OCI-LY7 (cell line): Measurements from ENCODE around the gene DRG2. TPM values are rescaled to one million over a fixed set of nuclear protein-coding genes. Genes with fewer than 3 reads are reported as not detected.

Experiments
- BruUV-seq: library from RNA; stranded (reverse); fragments of 400-500 nt; replicated peaks from 2 replicates; lab custom pipeline; 2021; lab: Mats Ljungman, UMichigan
- CTCF ChIA-PET: fragments of 300-600 bp; sonication (Branson Sonifier 250); formaldehyde crosslinking; loops from one replicate; lab custom pipeline; 2022; ENCODE audit warnings: antibody characterized with exemption; ENCODE audit not compliant: unreplicated experiment; lab: Charles Lee
- POLR2A ChIA-PET: fragments of 300-600 bp; sonication (Branson Sonifier 250); formaldehyde crosslinking; loops from one replicate; lab custom pipeline; 2022; ENCODE audit warnings: antibody characterized with exemption; lab: Charles Lee
- DNase-seq: peaks from one replicate; pipeline ENCODE4 v3.0.0-alpha.2; 2015; ENCODE audit warnings: low spot score
- H2AFZ ChIP-seq: fragments of 200-600 bp; sonication (generic), shearing (Covaris generic); 2 replicates; pipeline ENCODE4 v1.6.1; 2014; ENCODE audit warnings: mild to moderate bottlenecking, antibody characterized with exemption, low read length, moderate library complexity
- H3K27ac ChIP-seq: fragments of 200-600 bp; sonication (generic); 2 replicates; pipeline ENCODE4 v1.5.1; 2014; ENCODE audit warnings: mixed run types, low read depth, mild to moderate bottlenecking, moderate library complexity, low read length, inconsistent platforms; ENCODE audit not compliant: poor library complexity, severe bottlenecking
- H3K36me3 ChIP-seq: fragments of 200-600 bp; sonication (generic); 2 replicates; pipeline ENCODE4 v1.6.1; 2014; ENCODE audit warnings: mild to moderate bottlenecking, antibody characterized with exemption, low read length, moderate library complexity, mixed read lengths; ENCODE audit not compliant: insufficient read depth
- H3K4me1 ChIP-seq: fragments of 200-600 bp; sonication (generic); 2 replicates; pipeline ENCODE4 v1.5.1; 2014; ENCODE audit warnings: mild to moderate bottlenecking, low read length; ENCODE audit not compliant: insufficient read depth, poor library complexity, severe bottlenecking
- H3K4me2 ChIP-seq: fragments of 200-600 bp; sonication (generic); 2 replicates; pipeline ENCODE4 v1.6.1; 2014; ENCODE audit warnings: mild to moderate bottlenecking, low read length
- H3K4me3 ChIP-seq: fragments of 200-600 bp; sonication (generic); 2 replicates; pipeline ENCODE4 v1.5.1; 2014; ENCODE audit warnings: mild to moderate bottlenecking, low read depth, low read length; ENCODE audit not compliant: poor library complexity, severe bottlenecking
- H3K79me2 ChIP-seq: fragments of 200-600 bp; sonication (generic); 2 replicates; pipeline ENCODE4 v1.6.1; 2016; ENCODE audit warnings: low read depth, mild to moderate bottlenecking, low read length, moderate library complexity, mixed read lengths; ENCODE audit not compliant: insufficient read depth
- H3K9me2 ChIP-seq: fragments of 200-600 bp; sonication (generic); 2 replicates; pipeline ENCODE4 v1.6.1; 2016; ENCODE audit warnings: mild to moderate bottlenecking, low read length, mixed read lengths; ENCODE audit not compliant: insufficient read depth
- H3K9me3 ChIP-seq: fragments of 200-600 bp; sonication (generic); 2 replicates; pipeline ENCODE4 v1.6.1; 2014; ENCODE audit warnings: mild to moderate bottlenecking, mixed run types, low read length, mixed read lengths
- H4K20me1 ChIP-seq: fragments of 200-600 bp; sonication (generic); 2 replicates; pipeline ENCODE4 v1.6.1; 2014; ENCODE audit warnings: mild to moderate bottlenecking, antibody characterized with exemption, low read length, moderate library complexity, mixed read lengths; ENCODE audit not compliant: insufficient read depth
- CTCF ChIP-seq: fragments of 200-600 bp; sonication (generic); conservative IDR thresholded peaks from 2 replicates; pipeline ENCODE4 v1.5.1; 2014; ENCODE audit warnings: mild to moderate bottlenecking, antibody characterized with exemption, low read length, moderate library complexity, mixed read lengths
- EZH2phosphoT487 ChIP-seq: fragments of 200-600 bp; sonication (generic); IDR thresholded peaks from 2 replicates; pipeline ENCODE4 v1.6.1; 2018; ENCODE audit warnings: low read depth, borderline replicate concordance, mild to moderate bottlenecking, mixed run types, antibody characterized with exemption, low read length, moderate library complexity, mixed read lengths
- intact Hi-C: fragments of 100-400 bp; cut with micrococcal nuclease; formaldehyde crosslinking; loops from one replicate; pipeline ENCODE4 v1.10.0; 2022; ENCODE audit not compliant: unreplicated experiment
- total RNA-seq, 2 experiments: library from RNA; depleted of rRNA in 1 of 2; stranded (reverse); fragments of >200 nt in 1 of 2; shearing (Covaris generic) in 1 of 2; gene quantifications; 2 replicates each; pipeline ENCODE4 v1.2.3, GENCODE V29; 2014 to 2022

Gene DRG2
- total RNA-seq, 2 experiments from 2014 or later: 60.4 to 62.6 TPM

GRCh38 chr17:18069101-18069500, 18.6 kb upstream of the DRG2 start:
- Histone ChIP-seq H3K4me2 (no peak overlapping the region), H3K36me3 (peaks cover 3% of the 10 kb centered on the region; the same call in 1 of the 2 replicates), H3K79me2 (no peaks in the 10 kb centered on the region), H3K4me1 (peaks cover 9% of the 10 kb centered on the region), H2AFZ (no peak overlapping the region), H3K9me2 (no peaks in the 10 kb centered on the region), H3K9me3 (no peaks in the 10 kb centered on the region), H3K4me3 (no peak overlapping the region), H3K27ac (no peak overlapping the region), H4K20me1 (no peaks in the 10 kb centered on the region; the same call in 1 of the 2 replicates)
- ChIA-PET POLR2A (interaction anchor here (0.7 kb wide), 1 partner anchor 34 kb away, joined by 3 read pairs; no protein-coding TSS in a partner anchor), CTCF (no interaction called here)
- DNase-seq: no peak
- intact Hi-C loops: no loop called here
- TF ChIP-seq EZH2phosphoT487 (no peak), CTCF (no peak)
- no TSS peak for BruUV-seq

GRCh38 chr17:18070861-18071340, 16.8 kb upstream of the DRG2 start:
- no peaks in the 10 kb centered on the region for H3K9me3 ChIP-seq
- TF ChIP-seq CTCF (no peak), EZH2phosphoT487 (no peak)
- no peaks in the 10 kb centered on the region; the same call in 1 of the 2 replicates for H4K20me1 ChIP-seq
- H3K79me2 ChIP-seq: no peaks in the 10 kb centered on the region
- ChIA-PET CTCF (interaction anchor here (0.6 kb wide), 1 partner anchor 112 kb away, joined by 3 read pairs; the partner anchor contains the start of gene ALKBH5), POLR2A (interaction anchor here (1.2 kb wide), 1 partner anchor 16 kb away, joined by 4 read pairs; the partner anchor contains the start of gene DRG2)
- peak overlapping the region; percentile 13; the same call in 1 of the 2 replicates for H3K4me2 ChIP-seq
- peak overlapping the region; percentile 38; the same call in 1 of the 2 replicates for H2AFZ ChIP-seq
- no peak overlapping the region for H3K27ac ChIP-seq
- H3K4me3 ChIP-seq: no peak overlapping the region
- H3K9me2 ChIP-seq: no peaks in the 10 kb centered on the region
- peaks cover 9% of the 10 kb centered on the region for H3K4me1 ChIP-seq
- DNase-seq: no peak
- H3K36me3 ChIP-seq: peaks cover 3% of the 10 kb centered on the region; the same call in 1 of the 2 replicates
- intact Hi-C loops: no loop called here
- BruUV-seq: no TSS peak

- CTCF ChIA-PET: no interaction called here
Observed at GRCh38 chr17:18071751-18072150, 16.0 kb upstream of the DRG2 start.

More at GRCh38 chr17:18071751-18072150, 16.0 kb upstream of the DRG2 start:
- H2AFZ ChIP-seq: no peak overlapping the region
- no peak overlapping the region for H3K4me3 ChIP-seq
- no peaks in the 10 kb centered on the region for H3K36me3 ChIP-seq
- H4K20me1 ChIP-seq: no peaks in the 10 kb centered on the region; the same call in 1 of the 2 replicates
- DNase-seq: no peak
- peaks cover 9% of the 10 kb centered on the region for H3K4me1 ChIP-seq
- H3K4me2 ChIP-seq: no peak overlapping the region
- no TSS peak for BruUV-seq
- no peak for TF ChIP-seq CTCF
- no peak for TF ChIP-seq EZH2phosphoT487
- no peaks in the 10 kb centered on the region for H3K79me2 ChIP-seq
- intact Hi-C loops: no loop called here
- H3K9me3 ChIP-seq: no peaks in the 10 kb centered on the region
- no peaks in the 10 kb centered on the region for H3K9me2 ChIP-seq
- POLR2A ChIA-PET: no interaction called here
- no peak overlapping the region for H3K27ac ChIP-seq
